ENCODE results near the gene CNOT8. TPM values are rescaled to one million over a fixed set of nuclear protein-coding genes. Genes with fewer than 3 reads are reported as not detected.

CNOT8 gene
- total RNA-seq, 1 experiment from 2014 or later, result 45.6 TPM

- H3T11ph ChIP-seq (ENCODE audit: low read length), result no peak overlapping the region
- no peaks in the 10 kb centered on the region for H3K4me1 Mint-ChIP-seq
- H2BK120ac ChIP-seq (ENCODE audit: low read depth, low read length, poor library complexity, severe bottlenecking), result no peak overlapping the region
- H3K9ac ChIP-seq (ENCODE audit: extremely low read depth, insufficient read length, low read length), result no peak overlapping the region
- TF ChIP-seq, protein P1, sequence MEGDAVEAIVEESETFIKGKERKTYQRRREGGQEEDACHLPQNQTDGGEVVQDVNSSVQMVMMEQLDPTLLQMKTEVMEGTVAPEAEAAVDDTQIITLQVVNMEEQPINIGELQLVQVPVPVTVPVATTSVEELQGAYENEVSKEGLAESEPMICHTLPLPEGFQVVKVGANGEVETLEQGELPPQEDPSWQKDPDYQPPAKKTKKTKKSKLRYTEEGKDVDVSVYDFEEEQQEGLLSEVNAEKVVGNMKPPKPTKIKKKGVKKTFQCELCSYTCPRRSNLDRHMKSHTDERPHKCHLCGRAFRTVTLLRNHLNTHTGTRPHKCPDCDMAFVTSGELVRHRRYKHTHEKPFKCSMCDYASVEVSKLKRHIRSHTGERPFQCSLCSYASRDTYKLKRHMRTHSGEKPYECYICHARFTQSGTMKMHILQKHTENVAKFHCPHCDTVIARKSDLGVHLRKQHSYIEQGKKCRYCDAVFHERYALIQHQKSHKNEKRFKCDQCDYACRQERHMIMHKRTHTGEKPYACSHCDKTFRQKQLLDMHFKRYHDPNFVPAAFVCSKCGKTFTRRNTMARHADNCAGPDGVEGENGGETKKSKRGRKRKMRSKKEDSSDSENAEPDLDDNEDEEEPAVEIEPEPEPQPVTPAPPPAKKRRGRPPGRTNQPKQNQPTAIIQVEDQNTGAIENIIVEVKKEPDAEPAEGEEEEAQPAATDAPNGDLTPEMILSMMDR (conservative IDR thresholded peaks at IDR 0.05), result no peak
- H3K23me2 ChIP-seq (ENCODE audit: insufficient read length, low read depth, low read length, poor library complexity, severe bottlenecking), result no peaks in the 10 kb centered on the region
- no peaks in the 10 kb centered on the region for H3K27me3 Mint-ChIP-seq (ENCODE audit: low read depth)
- H2BK20ac ChIP-seq (ENCODE audit: low read depth, low read length, poor library complexity, severe bottlenecking), result no peak overlapping the region
- peaks cover 16 to 75% (median 55%) of the 10 kb centered on the region in 3 experiments for H3K36me3 Mint-ChIP-seq (ENCODE audit: insufficient read depth in 1 of 3, low read depth in 3 of 3)
- H2BK5ac ChIP-seq (ENCODE audit: insufficient read length, low read length), result no peak overlapping the region
- no CpG with 5 or more reads among the region's 3 CpGs for WGBS (ENCODE audit: extremely low coverage, insufficient read length, low lambda C conversion rate)
- H2BK12ac ChIP-seq (ENCODE audit: insufficient read length, low read depth, low read length), result no peak overlapping the region
- no peak overlapping the region for H3K4me2 ChIP-seq (ENCODE audit: insufficient read depth, insufficient read length, low read length)
- no peaks in the 10 kb centered on the region for H3K9me3 ChIP-seq (ENCODE audit: control insufficient read depth, low read depth, low read length)
- H3K14ac ChIP-seq (ENCODE audit: insufficient read depth, low read length), result no peak overlapping the region
- H3K27ac Mint-ChIP-seq, result no peak overlapping the region
- H2AFZ ChIP-seq (ENCODE audit: low read length), result no peak overlapping the region
- H3K56ac ChIP-seq (ENCODE audit: insufficient read length, low read depth, low read length), result no peak overlapping the region
- H4K8ac ChIP-seq (replicated peaks; ENCODE audit: insufficient read length, low read depth, low read length), result no peak overlapping the region
- no peak overlapping the region for H3K4ac ChIP-seq (ENCODE audit: low read depth, low read length)
- no peak overlapping the region for H2BK15ac ChIP-seq (ENCODE audit: low read depth, low read length)
- H3K4me3 Mint-ChIP-seq, result no peak overlapping the region
- H3K79me1 ChIP-seq (ENCODE audit: insufficient read depth, low read depth, low read length, poor library complexity, severe bottlenecking), result no peaks in the 10 kb centered on the region
- H3K27ac ChIP-seq (ENCODE audit: insufficient read length, low read depth, low read length), result no peak overlapping the region
- H4K20me1 ChIP-seq (ENCODE audit: control insufficient read depth, insufficient read depth, insufficient read length), result no peaks in the 10 kb centered on the region
- no peak overlapping the region for H4K5ac ChIP-seq (ENCODE audit: insufficient read length, low read depth, low read length)
- no peaks in the 10 kb centered on the region for H3K27me3 ChIP-seq (ENCODE audit: insufficient read depth, low read length)
- no peaks in the 10 kb centered on the region for H3K4me1 ChIP-seq (ENCODE audit: insufficient read depth, low read length)
- no peak overlapping the region for H3K18ac ChIP-seq (ENCODE audit: insufficient read length, low read depth, low read length)
- DNase-seq, result no peak
- no peak overlapping the region for H4K91ac ChIP-seq (ENCODE audit: insufficient read length, low read depth, low read length)
- H2AK5ac ChIP-seq (ENCODE audit: insufficient read length, low read length), result no peak overlapping the region
- no peaks in the 10 kb centered on the region for H3K9me3 Mint-ChIP-seq
- no peaks in the 10 kb centered on the region for H3K79me2 ChIP-seq (ENCODE audit: insufficient read depth, low read length)
- H3K23ac ChIP-seq (ENCODE audit: insufficient read length, low read depth, low read length), result no peak overlapping the region
These were observed 58.4 kb downstream of the CNOT8 start for GRCh38 chr5:154916874-154917273.
